GM19238 (cell line): ENCODE results near the gene MT1E.
"Not testable (repeated sequence)": the region's sequence is repeated elsewhere in the genome, so short reads cannot be mapped to it uniquely, and the experiment has no call there.

Source experiments
- DNase-seq: peaks from one replicate; pipeline ENCODE4 v3.0.0; 2011; ENCODE audit warnings: low spot score; ENCODE audit not compliant: insufficient read length

Gene MT1E

GRCh38 chr16:56606476-56607108, 19.0 kb upstream of the MT1E start:
- DNase-seq: no peak

DNA sequence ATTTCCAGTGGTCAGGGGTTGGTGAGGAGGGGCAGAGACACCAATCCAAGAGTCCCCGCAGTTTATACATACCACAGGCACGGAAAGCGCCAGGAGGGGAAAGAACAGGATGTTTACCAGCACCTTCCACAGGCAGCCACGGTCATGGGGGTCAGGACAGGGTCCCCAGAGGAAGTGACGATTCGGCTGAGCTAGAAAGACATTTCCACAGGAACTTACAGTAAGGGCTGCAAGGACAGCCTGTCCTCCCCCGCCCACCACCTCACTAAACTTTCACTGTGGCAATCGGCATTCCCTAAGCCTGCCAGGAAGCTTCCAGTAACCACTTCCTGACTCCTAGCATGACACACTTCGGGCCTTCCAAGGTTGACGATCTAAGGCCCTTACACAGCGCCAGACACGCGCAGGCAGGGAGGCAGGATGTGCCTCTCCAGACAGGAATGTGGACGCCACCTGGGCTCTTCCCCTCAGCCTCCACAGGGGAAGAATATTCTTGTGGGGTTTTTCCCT, 18.4 kb upstream of the MT1E start:
- no peak for DNase-seq

- DNase-seq: no peak
Measured at GRCh38 chr16:56607675-56608042, 17.9 kb upstream of the MT1E start.

GRCh38 chr16:56608043-56608875, 17.3 kb upstream of the MT1E start, which contains the start of gene MT2A:
TSS of gene MT2A (plus strand) at chr16:56608584. CDS start at chr16:56608656, 72 bp downstream.
- peak; percentile 92 for DNase-seq

DNA sequence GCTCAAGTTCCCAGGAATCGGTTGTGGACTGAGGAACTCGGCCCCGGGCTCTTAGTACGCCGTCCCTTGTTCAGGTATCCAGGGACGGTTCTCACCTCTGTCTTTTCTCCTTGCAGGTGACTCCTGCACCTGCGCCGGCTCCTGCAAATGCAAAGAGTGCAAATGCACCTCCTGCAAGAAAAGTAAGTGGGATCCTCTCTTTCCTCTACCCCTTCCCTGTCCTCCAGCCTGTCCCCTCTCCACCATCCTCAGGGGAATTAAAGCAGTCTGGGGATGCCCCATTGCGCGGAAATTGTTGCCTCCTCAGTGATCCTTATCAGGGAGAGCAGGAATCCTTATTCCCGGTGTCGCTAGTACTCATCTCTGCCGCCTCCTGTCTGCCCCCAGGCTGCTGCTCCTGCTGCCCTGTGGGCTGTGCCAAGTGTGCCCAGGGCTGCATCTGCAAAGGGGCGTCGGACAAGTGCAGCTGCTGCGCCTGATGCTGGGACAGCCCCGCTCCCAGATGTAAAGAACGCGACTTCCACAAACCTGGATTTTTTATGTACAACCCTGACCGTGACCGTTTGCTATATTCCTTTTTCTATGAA, 16.6 kb upstream of the MT1E start:
- no peak for DNase-seq

GRCh38 chr16:56609463-56609921, 16.1 kb upstream of the MT1E start:
- peak; percentile 73 for DNase-seq

- no peak for DNase-seq
Measured at GRCh38 chr16:56610017-56610608, 15.5 kb upstream of the MT1E start.

GRCh38 chr16:56610609-56611111, 14.9 kb upstream of the MT1E start:
- DNase-seq: no peak

DNA sequence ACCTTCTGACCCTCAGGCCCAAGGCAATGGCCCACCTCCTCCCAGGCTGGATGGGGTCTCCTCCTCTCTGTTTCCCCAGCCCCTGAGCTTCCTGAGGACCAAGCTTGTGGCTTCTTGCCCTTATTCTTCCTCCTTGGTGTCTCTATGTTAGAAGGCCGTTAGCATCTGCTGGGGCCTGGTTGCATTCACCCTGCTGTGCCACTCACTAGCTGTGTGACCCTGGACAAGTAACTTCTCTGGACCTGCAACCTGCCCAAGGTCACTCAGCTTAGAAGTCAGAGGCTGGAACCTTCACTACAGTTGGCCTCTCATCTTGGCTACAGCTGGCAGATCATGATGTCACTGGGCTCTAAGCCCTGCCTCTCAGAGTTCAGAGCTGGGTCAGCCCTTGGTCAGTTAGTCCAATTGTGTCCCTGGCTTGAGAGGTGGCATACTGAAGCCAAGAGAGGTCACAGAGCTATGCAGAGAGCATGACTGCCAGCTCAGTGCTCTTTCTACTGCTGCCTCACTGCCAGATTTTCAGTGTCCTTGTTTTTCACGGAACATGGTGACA, 14.2 kb upstream of the MT1E start:
- DNase-seq: no peak

GRCh38 chr16:56613706-56614105, 11.9 kb upstream of the MT1E start:
- DNase-seq: no peak

DNA sequence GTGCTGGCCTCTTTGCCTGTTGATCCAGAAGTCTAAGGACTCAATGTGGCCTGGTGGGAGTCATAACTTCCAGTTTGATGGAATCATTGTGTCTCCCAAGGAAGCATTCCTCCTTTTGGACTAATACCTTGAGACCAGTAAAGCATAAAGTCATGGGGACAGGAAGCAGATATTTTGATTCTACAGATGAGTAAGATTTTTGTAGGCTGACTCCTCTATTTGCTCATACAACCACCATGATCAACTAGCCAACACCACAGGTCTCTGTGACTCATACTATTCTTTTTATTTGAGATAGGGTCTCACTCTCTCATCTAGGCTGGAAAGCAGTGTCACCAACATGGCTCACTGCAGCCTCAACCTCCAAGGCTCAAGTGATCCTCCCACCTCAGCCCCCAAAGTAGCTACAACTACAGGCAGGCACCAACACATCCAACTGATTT, 11.0 kb upstream of the MT1E start:
- no peak for DNase-seq

DNA sequence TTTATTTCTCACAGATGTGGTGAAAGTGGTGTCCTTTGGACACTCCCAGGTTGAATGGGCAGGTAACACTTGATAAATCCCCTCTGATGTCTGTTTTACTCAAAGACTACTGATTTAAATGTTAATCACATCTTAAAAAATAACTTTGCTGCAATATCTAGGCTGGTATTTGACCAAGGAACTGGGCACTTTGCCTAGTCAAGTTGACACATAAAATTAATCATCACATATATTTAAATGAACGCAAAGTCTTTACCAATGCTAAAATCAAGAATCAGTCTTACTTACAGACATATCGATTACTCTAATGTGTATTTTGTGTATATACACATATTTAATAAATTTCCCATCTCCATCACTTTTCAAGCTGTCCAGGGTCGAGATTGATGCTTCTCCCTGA, 10.2 kb upstream of the MT1E start:
- DNase-seq: no peak

DNA sequence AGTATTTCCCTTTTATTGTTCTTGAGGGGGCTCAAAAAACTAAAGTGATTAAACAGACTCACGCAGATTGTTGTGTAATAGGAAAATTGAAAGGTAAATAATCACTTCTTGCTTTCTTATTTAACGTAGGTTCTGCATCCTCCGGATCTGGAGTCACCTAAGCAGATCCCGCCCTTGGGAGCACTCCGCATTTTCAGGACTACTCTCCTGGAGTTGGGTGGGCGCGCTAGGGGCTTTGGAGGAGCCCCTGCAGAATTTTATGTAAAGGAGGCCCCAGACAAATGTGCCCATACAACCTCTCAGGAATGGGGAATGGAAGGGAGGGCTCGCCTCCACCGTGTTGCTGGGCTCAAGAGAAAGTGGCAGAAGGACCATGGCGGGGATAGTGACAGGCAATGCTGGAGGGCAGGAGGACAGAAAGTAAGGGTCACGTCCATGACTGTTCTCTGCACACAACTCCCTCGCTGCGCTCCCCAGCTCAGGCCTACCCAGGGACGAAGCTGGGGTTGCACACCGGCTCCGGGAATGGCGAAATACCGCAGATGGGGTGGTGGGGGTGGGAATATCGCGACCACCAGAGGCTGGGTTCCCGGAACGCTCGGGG, 8.9 kb upstream of the MT1E start:
- DNase-seq: no peak

- DNase-seq: no peak
Measured at GRCh38 chr16:56617212-56618085, 8.1 kb upstream of the MT1E start.

DNA sequence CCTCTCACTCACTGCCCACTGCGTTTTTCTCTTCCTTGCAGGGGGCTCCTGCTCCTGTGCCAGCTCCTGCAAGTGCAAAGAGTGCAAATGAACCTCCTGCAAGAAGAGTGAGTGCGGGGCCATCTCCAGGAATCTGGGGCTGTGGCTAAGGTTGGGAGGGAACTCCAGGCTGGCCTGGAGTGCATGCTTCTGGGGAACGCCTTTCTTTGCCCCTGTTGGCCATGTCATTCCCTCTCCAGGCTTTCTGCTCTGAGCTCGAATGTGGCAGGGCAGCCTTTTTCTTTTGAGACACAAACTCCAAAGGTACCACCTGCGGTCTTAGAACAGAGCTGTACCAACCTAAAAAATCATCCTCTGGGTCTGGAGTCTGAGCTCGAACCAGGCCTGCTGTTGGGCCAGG, 7.4 kb upstream of the MT1E start:
- no peak for DNase-seq

DNA sequence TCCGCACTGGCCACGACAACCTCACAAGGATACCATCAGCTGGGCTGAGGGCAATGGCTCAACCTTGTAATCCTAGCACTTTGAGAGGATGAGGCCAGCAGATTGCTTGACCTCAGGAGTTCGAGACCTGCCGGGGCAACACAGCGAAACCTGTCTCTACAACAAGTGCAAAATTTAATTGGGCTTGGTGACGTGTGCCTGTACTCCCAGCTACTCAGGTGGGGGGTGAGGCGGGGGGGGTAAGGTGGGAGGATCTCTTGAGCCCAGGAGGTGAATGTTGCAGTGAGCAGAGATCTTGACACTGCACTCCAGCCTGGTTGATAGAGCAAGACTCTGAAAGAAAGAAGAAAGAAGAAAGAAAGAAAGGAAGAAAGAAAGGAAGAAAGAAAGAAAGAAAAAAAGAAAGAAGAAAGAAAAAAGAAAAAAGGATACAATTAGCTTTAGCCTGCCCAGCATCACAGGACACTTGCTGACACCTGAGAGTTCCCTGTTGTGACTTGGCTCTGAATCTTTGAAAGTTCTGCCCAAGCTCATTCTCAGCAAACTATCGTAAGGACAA, 5.2 kb upstream of the MT1E start:
- DNase-seq: no peak

- not testable (repeated sequence) for DNase-seq
Measured at GRCh38 chr16:56621665-56622445, 3.7 kb upstream of the MT1E start.

GRCh38 chr16:56623184-56623583, 2.4 kb upstream of the MT1E start:
- not testable (repeated sequence) for DNase-seq

- DNase-seq: no peak
Measured at GRCh38 chr16:56623637-56624036, 1.9 kb upstream of the MT1E start.
